ENCODE results near the gene KCNE3.
"Not testable (repeated sequence)": the region's sequence is repeated elsewhere in the genome, so short reads cannot be mapped to it uniquely, and the experiment has no call there.

Gene KCNE3

DNA sequence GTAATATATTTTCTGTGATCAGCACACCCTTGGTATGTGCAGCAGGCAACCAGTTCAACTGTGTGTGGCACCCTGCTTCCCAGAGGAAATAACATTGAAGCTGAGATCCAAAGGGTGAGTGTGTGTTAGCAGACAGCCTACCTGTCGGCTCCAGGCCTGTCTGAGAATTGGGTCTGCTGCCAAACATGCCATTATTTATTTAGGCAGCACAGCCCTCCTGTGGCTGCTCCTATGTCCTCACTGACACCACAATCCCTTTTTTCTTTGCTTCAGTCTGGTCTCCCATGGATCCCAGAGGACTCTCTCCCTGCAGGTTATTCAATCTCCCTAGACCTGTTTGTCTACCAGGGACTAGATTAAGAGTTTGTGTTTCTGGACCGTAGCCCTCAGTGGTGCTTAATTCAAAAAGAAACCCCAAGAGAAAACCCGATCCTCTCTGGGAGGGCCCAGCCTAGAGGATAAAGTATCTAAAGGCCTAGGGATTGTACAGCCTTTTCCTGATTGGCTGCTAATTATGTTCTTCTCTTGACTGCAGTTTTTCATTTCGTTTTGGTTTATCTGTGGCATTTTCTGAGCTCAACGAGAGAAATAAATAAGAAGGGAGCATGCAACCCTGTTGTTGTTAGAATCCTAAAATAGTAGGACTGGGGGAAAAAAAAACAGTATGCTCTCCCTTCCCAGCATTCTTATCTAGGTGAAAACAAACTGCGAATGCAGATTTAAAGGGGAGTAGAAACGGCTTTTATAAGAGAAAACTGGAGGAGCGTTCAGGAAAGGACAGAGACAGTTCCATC, 24.1 kb downstream of the KCNE3 start:
- DNase-seq (ENCODE audit: low spot score) = peak; percentile 29

DNA sequence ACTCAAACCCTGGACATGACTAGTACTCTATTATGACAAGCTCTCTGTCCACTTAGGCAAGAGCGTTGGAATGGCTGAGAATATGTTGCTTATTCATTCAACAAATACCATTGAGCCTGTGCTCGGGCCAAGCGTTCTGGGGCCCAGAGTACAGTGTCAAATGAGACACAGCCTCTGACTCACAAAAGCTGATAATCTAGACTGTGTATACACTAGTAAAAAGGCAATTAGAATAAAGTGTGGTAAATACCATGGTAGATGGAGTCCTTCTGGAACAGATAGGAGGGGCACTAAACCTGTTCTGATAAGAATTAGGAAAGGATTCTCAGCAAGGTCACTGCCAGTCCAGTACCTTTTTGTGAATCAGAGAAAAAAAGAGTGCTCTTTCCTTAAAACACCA, 24.7 kb downstream of the KCNE3 start:
- no peak for DNase-seq (ENCODE audit: low spot score)

- no peak for DNase-seq (ENCODE audit: low spot score)
Observed at GRCh38 chr11:74438681-74439080, 28.7 kb downstream of the KCNE3 start.

GRCh38 chr11:74437441-74438042, 29.8 kb downstream of the KCNE3 start:
- DNase-seq (ENCODE audit: low spot score) = no peak

DNA sequence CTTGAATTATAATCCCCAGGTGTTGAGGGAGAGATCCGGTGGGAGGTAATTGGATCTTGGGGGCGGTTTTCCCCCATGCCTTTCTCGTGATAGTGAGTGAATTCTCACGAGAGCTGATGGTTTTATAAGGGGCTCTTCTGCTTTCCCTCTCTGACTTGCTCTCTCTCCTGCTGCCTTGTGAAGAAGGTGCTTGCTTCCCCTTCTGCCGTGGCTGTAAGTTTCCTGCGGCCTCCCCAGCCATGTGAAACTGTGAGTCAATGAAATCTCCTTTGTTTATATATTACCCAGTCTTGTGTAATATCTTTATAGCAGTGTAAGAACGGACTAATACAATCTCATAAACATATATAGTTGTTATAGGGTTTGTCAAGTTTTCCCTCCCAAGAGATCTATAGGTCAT, 32.8 kb downstream of the KCNE3 start:
- DNase-seq (ENCODE audit: low spot score) = no peak

DNA sequence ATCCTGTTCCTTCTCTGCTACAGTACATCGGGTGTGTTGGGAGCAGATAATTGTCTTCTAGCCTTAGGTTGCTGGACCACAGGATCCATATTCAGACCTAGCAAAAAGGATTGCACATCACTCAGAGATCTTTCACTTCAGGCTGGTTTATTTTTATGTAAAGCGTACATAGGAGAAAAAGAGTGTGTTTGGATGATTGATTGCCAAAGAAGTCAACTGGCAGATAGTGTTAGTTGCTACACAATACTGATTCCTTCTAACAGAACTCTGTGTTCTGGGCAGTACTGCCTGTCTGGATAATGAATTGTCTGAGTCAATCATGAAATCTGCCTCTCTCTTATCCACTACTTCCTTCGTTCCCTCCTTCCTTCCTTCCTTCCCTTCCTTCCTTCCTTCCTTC, 38.1 kb downstream of the KCNE3 start:
- no peak for DNase-seq (ENCODE audit: low spot score)

DNA sequence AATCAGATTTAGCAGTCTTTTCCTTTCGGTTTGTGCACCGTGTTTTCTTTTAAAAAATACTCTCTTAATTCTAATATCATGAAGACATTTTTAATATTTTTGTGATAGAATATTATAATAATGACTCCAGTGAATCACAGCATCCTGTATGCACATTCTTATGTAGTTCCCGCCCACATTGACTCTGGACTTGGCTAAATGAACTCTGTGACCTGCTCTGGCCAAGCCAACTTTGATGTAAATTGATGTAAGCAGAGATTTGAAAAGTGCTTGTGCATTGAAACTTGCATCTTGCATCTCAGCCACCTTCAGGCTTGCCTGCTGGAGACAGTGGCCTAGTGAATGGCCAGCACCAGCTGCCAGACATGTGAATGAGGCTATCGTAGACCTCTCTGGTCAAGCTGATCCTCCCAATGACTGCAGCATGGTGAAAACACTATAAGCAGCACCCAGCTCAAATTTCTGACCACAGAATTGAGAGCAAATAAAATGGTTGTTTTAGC, 39.9 kb downstream of the KCNE3 start:
- no peak for DNase-seq (ENCODE audit: low spot score)

- DNase-seq (ENCODE audit: low spot score) = no peak
Observed at GRCh38 chr11:74425100-74425499, 42.2 kb downstream of the KCNE3 start.

- no peak for DNase-seq (ENCODE audit: low spot score)
Observed at GRCh38 chr11:74418509-74418895, 48.8 kb downstream of the KCNE3 start.

GRCh38 chr11:74417860-74418508, 49.4 kb downstream of the KCNE3 start:
- DNase-seq (ENCODE audit: low spot score) = no peak

GRCh38 chr11:74417379-74417804, 50.0 kb downstream of the KCNE3 start:
- no peak for DNase-seq (ENCODE audit: low spot score)

DNA sequence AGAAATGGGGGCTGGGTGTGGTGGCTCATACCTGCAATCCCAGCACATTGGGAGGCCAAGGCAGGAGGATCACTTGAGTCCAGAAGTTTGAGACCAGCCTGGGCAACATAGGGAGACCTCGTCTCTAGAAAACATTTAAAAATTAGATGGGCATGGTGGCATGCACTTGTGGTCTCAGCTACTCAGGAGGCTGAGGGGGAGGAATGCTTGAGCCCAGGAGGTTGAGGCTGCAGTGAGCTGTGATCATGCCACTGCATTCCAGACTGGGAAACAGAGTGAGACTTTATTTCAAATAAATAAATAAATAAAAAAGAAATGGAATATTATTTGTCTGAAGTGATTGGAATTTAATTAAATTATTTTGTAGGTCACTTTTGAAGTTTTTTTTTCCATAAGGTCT, 50.4 kb downstream of the KCNE3 start:
- DNase-seq (ENCODE audit: low spot score) = not testable (repeated sequence)

DNA sequence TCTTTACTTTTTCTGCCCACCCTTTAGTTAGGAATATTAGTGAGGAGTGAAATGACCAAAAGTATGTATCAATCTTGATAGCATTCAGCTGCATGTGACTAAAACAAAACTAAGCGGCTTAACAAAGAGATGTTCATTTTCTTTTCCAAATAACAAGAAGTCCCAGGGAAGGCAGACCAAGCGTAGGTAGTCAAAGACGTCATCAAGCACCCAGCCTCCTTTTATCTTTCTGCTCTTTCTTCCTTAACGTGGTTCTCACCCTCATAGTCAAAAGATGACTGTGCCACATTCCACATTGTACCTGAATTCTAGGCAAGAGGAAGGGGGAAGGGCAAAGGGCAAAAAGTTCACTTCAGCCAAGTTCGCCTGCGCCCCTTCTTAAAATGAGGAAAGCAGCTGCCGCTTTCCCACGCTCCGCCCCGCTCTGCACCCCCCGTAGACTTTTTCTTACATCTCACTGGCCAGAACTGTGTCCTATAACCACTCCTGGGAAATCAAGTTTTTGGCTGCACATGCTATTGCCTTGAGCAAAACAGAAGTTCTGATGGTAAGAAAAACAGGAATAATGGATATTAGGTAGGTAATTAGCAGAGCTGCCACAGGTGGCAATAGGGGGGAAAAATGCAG, 54.5 kb downstream of the KCNE3 start:
- DNase-seq (ENCODE audit: low spot score) = no peak

DNA sequence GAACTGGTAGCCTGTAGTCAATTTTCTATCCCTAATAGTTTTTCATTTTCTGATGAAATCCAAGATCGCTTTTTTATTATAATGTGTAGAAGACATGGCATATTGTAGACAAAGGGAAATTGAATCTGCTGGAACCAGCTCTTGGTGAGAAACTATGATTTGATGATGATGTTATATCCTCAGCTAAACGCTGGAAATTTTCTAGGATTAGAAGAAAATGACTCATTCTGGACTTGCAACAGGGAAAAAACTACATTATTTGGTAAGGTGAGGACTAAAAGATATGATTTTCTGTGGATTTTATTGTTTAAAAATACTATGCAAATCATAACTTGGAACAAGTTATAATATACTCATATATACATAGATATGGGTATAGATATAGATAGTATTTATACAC, 55.0 kb downstream of the KCNE3 start:
- DNase-seq (ENCODE audit: low spot score) = no peak

DNA sequence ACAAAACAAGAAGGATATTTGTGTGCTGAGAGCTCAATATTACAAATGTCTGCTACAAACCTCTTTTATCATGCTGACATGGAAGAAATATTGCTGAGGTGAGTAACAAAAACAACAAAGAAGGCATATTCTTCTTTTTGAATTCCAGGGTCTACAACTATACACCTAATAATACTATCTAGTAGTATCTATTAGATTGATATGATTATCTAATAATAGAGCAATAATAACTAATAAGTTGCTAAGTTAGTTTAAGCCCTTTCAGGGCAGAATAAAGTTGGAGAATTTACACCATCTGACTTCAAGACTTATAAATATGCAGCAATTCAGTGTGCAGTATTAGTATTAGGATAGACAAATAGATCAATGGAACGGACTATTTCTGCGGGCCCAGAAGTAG, 57.7 kb downstream of the KCNE3 start:
- DNase-seq (ENCODE audit: low spot score) = no peak

Measured in Ammon's horn (tissue), 1 donor.